Stimulated activated CD8-positive, alpha-beta memory T cell treated with anti-CD3 and anti-CD28 coated beads, Interleukin-7, amount 100 ng/mL, for 4 hours (primary cell): Measurements from ENCODE around the gene PPT1.

Experiments used
- DNase-seq, 2 donors: peaks; one replicate each; pipeline ENCODE4 v3.0.0-alpha.2; 2020; ENCODE audit warnings: low read depth in 2 of 2

Gene PPT1

DNA sequence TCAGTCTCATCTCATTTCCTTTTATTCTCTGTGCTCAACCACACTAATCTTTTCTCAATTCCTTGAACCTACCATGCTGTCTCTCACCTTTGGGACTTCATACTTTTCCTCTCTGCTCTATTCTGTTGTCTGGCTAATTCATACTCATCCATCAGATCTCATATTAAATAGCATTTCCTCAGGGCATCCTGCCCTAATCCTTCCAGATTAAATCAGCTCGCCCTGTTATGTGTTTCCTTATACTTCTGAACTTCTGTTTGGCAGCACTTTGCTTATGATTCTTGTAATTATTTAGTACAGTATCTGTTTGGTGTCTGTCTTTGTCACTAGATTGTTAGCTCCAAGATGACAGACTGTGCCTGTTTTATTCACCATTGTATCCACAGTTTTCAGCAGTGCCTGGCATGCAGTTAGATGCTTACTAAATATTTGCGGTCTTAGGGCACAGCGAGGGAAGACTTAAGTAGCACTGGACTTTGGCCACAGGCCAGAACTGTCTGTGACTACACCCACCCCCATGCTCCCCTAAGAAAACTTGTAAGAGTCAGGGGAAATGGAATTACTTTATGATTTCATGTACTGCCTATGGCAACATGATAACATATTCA, 66.4 kb downstream of the PPT1 start:
- DNase-seq: no peak

DNA sequence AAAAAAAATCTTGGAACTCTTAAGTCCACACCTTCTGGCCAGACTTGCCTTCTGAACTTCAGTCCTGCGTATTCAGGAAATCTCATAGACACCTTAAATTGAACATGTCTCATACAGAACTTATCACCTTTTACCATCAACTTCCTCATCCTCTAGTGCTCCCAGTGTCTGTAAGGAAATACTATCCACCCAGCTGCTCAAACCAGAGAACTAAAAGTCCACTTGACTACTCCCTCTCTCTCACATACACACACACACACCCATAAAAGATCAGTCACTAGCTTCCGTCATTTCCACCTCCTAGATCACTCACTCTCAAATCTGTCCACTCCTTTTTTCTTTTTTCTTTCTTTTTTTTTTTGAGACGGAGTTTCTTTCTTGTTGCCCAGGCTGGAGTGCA, 67.4 kb downstream of the PPT1 start:
- no peak for DNase-seq

DNA sequence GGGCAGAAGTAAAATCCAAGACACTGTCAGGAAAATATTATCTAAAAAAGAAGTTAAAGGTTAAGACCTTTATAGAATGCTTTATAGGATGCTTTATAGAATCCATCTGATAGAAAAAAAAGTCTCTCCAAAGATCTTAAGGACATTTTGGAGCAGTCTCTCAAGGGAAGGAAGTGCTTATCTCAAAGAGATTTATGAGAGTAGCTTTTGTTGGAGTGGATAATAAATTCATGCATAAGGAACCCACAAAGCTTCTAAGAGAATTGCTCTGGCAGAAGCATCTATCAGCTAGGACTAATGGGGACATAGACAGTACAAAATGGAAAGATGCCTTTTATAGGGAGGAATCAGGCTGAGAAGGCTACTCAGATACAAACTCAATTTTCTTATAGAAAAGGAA, 69.4 kb downstream of the PPT1 start:
- DNase-seq: no peak

DNA sequence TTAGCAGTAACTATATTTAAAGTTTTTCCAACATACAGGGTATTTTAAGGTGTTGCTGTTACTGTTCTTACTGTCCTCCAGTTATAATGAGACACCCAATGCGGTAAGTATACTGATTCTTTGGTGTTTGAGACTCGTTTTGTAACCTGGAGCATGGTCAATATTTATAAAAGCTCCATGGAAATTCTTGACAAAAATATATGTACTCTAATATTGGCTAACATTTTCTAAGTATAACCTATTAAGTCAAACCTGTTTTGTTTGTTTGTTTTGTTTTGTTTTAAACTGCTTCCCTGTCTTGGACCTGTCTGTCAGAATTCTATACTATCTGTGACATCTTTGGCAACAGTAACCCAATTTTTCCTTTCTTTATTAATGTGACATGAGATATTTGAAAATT, 72.4 kb downstream of the PPT1 start:
- DNase-seq: no peak

DNA sequence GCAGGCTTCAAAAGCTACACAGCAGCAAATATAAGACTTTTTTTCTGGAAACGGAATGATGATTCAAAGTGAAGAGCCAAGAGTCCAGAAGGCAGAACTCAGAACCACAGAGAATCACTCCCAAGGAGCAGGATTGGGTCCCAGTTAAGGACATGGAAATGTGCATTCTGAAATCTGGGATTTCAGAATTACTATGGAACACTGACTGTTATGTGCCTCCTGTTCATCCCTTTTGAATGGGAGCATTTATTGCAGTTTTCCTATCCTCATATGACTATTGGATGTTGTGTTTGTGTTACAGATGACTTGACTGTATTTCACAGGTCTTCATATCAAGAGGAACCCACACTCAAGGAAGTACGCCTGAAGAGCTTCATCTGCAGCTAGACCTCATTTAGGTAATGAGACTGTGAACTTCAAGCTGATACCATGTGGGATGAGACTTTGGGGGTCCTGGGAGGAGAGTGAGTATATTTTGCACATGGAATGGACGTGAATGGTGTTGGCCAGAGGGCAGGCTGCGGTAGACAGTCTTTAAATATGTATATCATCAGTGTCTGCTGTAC, 73.6 kb downstream of the PPT1 start:
- no peak for DNase-seq
